HG03521 (cell line): ENCODE measurements around the gene FAM8A1.

Experiments
- ATAC-seq: cut with Tn5 transposase; IDR thresholded peaks from one replicate; pipeline ENCODE4 v1.9.1; 2021; ENCODE audit warnings: mild to moderate bottlenecking, moderate library complexity; ENCODE audit not compliant: unreplicated experiment

The FAM8A1 gene

DNA sequence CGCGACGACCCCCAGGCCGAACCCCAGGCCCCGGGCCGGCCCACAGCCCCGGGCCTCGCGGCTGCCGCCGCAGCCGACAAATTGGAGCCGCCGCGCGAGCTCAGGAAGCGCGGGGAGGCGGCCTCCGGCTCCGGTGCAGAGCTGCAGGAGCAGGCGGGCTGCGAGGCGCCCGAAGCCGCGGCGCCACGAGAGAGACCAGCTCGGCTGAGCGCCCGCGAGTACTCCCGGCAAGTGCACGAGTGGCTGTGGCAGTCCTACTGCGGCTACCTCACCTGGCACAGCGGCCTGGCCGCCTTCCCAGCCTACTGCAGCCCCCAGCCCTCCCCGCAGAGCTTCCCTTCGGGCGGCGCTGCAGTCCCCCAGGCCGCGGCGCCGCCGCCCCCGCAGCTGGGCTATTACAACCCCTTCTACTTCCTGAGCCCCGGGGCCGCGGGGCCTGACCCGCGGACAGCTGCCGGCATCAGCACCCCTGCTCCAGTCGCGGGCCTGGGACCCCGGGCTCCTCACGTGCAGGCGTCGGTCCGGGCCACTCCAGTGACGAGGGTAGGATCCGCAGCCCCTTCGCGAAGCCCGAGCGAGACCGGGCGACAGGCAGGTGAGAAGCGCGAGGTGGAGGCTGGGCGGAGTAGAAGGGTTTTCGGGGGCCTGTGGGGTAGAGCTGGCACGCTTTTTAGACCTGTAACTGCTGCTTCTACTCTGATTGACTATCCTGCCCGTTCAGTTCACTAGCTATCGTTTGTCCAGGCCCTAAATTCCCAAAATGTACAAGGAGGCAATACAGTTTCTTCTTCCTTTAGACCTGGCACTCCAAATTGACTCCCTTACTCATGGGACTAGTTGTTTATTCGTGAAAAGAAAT lies 654 bp downstream of the FAM8A1 start:
- peak; percentile 41 for ATAC-seq

DNA sequence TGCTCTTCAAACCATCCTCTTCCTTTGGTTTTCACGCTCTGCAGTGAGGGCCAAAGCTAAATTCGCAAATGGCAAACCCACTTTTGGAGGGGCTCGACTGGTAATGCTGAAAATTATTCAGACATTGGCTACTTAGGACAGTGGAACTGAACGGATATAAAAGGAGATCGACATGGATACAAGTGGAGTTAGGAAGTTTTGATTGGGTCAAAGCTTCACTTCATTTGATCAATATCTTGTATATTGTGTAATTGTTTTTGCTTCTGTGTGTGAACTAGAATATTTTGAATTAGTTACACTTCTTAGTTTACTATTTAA lies 1.2 kb downstream of the FAM8A1 start:
- no peak for ATAC-seq

DNA sequence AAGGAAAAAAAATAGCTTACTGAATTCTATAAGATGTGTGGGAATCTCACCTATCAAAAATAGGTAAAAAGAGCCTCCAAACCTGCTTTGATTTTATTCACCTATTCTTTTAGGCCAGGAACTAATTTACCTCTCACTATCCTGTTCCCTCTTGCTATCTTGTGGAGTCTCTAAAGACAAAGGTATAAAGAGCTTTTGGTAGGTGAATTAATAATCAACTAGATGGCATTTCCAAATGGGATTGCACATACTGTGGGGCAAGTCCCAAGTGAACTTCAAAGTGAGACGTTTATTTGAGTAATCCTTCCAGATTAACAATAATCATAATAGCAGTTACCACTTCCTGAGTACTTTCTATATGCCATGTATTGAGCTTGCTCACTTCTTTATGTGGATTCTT lies 2.8 kb downstream of the FAM8A1 start:
- ATAC-seq: no peak

DNA sequence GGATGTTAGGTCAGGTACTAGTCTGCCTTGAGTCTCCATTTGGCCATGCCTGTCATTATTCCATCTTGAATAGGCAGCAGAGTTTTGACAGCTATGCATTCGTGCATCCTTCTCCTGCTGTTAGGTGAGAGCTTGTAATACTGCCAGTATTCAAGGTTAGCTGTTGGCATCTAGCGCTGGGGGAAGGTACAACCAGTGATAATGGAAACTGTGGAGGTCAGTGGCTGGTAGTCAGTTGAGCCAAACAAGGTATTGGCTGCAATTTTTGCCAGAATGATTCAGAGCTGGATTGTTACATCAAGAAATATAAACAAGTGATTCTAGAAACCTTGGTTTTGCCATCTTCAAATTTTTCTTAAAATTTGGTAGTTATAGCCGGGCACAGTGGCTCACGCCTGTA lies 6.5 kb downstream of the FAM8A1 start:
- ATAC-seq: no peak

DNA sequence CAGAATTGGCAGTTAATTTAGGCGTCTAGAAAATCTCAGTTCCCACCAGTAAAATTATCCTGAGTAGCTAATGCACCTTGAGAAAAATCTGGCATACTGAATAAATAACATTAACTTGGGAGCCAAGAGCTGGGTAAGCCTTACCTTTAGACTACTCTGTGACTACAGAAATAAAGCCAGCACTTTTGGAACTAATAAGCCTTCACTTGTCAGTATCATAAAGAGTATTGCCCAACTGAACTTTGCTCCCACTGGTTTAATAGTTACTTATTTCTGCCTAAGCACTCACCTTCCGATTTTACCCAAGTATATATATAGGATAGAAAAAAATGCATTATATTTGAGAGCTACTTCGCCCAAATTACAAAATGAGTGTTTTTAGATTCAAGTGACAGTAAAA lies 10.7 kb downstream of the FAM8A1 start:
- no peak for ATAC-seq

DNA sequence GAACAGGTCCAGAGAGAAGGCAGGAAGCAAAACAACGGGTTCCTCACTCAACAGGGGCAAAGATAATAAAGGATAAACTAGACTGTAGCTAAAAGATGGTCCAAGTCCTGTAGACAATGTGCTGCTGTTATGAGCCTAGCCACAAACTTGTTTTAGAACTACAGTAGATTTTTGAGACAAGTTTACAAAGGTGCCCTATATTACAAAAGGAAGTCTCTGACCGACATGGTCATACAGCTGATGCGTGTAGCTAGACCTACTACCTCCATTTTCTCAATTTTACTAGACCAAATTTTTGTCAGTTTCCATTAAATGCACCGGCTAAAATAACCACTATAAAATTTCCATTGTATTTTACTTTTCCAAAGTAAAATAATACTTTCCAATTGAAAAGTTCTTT lies 11.9 kb downstream of the FAM8A1 start:
- no peak for ATAC-seq

DNA sequence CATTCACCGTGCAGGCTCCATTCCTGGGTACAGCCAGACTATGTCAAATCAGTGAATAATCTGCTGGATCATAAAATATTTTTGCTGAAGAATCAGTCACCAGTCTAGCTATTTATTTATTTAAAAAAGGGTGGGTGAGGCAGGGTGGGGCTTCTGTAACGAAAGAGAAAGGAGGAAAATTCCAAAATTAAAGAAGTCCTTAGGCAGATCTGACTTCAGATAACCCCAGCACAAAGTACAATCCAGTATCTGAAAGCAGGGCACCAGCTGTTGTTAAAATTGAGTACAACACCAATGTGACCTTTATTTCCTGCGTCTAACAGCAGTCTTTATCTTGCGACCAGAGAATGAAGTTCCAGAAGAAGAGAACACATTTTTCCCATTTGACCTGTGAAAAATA lies 15.7 kb downstream of the FAM8A1 start:
- ATAC-seq: no peak

DNA sequence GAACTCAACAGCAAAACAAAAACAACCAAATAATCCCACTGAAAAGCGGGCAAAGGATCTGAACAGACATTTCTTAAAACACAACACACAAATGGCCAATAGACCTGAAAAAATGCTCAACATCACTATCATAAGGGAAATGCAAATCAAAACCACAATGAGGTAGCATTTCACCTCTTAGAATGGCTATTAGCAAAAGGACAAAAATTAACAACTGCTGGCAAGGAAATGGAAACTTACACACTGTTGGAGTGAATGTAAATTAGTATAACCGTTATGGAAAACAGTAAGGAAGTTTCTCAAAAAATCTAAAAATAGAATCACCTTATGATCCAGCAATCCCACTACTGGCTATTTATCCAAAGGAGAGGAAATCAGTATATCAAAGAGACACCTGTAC lies 20.9 kb downstream of the FAM8A1 start:
- ATAC-seq: no peak

DNA sequence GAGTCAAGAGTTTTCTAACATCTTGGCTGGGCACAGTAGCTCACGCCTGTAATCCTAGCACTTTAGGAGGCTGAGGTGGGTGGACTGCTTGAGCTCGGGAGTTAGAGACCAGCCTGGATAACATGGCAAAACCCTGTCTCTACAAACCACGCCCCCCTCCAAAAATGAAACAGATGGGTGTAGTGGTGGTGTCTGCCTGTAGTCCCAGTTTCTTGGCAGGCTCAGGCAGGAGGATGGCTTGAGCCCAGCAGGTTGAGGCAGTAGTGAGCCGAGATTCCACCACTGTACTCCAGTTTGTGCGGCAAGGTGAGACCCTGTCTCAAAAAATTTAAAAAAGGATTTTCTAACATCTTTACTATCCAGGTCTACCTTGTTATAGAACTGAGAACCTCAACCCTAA lies 22.0 kb downstream of the FAM8A1 start:
- ATAC-seq: no peak

DNA sequence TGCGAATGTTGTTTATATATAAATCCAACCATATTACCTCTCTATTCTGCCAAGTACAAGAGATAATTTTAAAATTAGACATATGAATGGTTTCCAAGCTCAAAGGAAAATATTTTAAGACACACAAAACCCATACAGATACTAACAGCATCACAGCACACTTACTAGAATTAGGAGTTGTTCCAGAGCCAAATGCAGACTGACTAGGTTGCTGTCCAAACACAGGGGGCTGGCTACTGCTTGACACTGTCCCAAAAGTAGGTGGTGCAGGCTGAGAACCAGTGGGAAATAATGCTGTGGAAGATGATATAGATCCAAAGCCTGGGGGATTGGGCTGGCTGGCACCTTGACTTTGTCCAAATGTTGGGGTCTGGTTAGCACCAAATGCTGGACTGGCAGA lies 24.3 kb downstream of the FAM8A1 start:
- no peak for ATAC-seq

DNA sequence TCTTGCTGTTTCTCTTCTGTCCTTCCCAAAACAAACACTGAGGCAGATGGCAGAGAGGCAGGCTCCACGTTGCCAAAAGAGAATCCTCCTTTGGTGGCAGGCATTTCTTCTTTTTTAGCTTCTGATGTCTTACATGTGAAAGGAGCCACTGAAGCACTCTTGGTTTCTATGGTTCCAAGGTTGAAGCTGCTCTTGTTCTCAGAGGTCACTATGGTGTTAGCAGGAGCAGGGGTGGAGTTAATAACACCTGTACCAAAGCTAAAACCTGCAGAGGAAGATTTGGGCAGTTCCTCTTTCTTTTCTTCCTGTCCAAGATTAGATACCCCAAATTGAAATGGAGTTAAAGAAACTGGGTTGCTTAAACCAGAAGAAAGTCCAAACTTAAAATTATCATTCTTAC lies 28.8 kb downstream of the FAM8A1 start:
- peak; percentile 82 for ATAC-seq

DNA sequence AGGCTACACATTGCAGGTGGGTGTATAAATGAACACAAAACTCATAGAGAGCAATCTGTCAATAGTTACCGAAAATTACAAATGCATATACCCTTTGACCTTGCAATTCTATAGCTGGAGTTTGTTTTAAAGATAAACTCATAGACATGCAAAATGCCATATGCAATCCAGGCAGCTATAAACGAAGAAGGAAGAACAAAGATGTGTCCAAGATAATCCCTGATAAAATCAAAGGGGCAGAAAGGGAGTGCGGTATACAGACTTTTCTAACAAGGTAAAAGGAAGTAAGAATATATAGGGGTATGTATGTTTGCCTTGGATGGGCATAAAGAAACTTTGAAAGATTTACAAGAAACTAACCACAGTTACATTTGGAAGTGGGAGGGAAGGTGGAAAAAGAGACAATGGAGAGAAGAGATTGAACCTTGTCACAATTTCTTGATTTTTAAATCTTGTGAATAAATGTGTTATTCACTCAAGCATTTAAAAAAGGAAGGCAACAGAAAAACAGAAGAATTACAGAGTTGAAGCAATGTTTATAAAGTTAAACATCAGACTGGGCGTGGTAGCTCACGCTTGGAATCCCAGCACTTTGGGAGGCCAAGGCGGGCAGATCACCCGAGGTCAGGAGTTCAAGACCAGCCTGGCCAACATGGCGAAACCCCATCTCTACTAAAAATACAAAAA lies 29.9 kb downstream of the FAM8A1 start:
- ATAC-seq: no peak

DNA sequence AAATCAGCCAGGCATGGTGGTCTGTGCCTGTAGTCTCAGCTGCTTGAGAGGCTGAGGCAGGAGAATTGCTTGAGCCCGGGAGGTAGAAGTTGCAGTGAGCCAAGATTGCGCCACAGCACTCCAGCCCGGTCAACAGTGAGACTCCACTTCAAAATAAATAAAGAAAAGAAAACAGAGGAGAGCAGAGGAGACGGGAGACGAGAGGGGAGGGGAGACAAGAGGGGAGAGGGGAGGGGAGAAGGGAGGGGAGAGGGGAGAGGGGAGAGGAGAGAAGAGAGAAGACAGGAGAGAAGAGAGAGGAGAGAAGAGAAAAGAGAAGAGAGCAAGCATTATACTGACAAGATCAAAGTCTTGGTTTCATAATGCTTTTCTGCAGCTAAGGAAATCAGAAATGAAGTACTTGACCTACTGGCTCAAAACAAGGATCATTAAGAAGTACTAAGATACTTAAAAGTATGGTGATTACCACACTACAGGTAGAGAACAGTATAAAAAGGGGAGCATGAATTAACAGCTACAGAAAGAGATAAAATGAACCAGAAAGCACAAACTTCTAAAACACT lies 30.5 kb downstream of the FAM8A1 start:
- no peak for ATAC-seq

DNA sequence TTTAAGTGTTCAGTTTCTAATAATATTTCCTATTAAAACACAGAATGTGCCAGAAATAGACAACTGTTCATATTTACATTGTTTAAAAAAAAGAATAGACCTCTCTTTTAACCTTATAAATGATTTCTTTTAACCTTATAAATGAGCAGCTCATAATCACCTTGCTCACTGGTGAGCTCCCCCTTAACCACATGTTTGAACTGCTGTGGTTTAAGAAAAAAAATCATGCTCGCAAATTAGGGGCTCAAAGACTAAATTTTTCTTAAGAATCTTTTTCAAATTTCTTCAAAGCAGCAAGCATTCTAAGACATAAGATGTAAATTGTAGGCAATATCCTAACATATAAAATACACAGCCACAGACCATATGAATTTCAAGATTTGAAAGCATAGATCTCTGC lies 32.8 kb downstream of the FAM8A1 start:
- ATAC-seq: no peak

DNA sequence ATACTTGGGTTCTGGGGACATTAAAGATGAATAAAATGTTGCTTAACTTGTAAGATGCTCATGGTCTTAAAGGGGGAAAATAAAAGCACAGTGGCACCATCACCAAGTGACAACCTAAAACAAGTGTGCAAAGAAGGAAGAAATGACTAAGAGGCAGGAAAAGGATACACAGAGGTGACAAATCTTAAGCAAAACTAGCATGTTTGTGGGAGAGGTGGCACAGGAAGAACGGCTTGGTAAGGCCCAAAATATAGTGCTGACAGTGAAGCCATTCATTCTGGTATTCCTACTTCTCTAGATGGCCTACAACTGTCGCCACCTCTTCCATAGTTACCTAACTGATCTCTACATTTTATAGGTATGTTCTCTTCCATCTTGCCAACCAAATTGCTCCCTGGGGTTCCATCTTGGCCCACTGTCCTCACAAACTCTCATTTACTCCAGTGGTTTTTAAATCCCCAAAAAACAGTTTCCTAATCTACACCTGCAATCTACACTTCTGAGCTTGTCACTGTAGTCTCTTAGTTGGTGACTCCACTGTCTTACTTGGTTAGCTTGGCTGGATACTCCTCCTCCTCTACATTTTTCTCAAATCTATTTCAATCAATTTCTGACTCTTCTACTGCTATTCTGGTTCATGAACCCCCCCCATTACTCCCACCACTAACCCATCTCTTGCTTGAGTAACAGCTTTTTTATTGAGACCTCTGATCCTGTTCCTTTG lies 33.5 kb downstream of the FAM8A1 start:
- no peak for ATAC-seq

DNA sequence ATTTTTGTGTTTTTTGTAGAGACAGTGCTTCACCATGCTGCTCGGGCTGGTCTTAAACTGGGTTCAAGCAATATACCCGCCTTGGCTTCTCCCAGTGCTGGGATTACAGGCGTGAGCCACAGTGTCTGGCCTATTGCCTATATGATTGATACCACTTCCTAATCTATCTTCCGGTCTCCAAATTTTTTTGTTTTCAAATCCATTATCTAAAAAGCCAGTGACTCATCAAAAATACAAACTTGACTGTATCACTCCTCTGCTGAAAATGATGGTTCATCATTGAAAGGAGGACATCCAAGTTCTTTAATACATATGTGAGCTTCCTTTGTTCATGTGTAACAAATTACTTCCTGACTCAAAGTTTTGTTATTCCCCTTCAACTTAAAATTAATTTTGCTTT lies 35.5 kb downstream of the FAM8A1 start:
- no peak for ATAC-seq

DNA sequence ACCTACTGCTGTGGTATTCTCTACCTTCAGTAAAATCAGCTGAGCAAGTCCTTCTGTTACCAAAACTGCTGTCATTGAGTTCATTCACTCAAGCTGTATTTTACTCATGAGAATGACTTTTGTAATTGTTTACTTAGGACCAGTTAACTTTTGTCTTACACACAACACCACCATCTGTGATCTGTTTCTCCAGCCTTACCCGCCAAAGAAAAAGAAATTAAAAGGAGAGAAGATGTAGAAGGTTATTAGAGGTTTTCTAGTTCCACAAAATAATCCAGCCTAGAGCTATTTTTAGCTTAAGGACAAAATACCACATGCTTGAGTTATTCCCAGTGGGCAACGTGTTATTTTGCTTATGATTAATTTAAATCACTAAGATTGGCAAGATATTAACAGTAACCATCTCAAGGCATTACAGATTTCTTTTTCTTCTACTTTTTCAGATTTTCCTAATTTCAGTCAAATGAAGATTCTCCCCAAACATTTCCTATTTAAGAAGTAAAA lies 38.2 kb downstream of the FAM8A1 start:
- no peak for ATAC-seq

DNA sequence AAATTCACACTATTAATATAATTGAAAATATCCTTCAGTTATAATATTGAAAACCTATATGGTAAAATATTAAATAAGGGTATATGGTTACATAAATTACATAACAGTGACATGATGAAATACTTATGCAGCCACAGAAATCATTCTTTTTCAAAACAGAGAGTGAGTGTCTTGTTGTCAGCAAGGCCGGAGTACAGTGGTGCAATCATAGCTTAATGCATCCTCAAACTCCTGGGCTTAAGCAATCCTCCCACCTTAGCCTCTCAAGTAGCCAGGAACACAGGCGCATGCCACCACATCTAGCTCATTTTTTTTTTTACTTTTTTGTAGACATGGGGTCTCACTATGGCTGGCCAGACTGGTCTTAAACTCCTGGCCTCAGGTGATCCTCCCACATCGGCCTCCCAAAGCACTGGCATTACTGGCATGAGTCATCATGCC lies 40.4 kb downstream of the FAM8A1 start:
- no peak for ATAC-seq

DNA sequence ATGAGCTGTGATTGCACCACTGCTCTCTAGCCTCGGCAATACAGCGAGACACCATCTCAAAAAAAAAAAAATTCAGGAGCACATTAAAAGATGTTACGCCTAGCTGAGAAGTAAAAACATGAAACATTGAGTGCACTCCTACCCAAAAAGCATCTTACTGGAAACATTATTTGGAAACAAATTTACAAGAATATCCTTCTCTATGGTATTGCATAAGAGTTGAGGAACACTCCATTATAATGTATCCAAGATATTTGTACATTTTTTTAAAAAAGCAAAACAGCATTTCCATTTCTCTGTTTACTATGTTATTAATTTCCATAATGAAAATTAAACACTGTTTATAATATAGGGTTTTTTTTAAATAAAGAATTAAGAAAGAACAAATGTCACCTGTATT lies 48.6 kb downstream of the FAM8A1 start:
- no peak for ATAC-seq

DNA sequence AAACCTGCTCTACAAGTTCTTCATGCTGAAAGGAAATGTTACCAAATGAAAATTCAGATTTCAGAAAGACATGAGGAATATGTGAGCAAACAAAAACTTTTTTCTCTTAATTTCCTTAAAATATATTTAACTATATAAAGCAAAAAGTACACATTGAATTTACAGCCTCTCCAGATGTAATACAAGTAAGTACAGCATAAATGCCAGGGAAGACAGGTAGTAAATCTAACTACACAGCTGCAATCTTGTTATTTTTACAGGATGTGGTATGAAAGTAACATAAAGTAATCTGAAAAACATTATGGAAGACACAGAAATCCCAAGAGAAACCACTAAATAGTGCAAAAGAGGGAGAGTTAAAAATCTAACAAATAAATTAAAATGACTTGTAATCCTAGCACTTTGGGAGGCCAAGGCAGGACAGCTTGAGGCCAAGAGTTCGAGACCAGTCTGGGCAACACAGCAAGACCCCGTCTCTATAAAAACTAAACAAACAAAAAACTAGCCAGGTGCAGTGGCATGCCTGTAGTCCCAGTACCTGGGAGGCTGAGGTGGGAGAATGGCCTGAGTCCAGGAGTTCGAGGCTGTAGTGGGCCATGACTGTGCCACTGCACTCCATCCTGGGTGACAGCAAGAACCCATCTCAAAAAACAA lies 50.7 kb downstream of the FAM8A1 start:
- no peak for ATAC-seq
